NCI-H128 (cell line): ENCODE data around the gene ELFN1.

ENCODE experiments used
- DNase-seq: peaks from one replicate; lab custom pipeline; 2025; ENCODE audit not compliant: unreplicated experiment; lab: John Stamatoyannopoulos, UW

The ELFN1 gene

DNA sequence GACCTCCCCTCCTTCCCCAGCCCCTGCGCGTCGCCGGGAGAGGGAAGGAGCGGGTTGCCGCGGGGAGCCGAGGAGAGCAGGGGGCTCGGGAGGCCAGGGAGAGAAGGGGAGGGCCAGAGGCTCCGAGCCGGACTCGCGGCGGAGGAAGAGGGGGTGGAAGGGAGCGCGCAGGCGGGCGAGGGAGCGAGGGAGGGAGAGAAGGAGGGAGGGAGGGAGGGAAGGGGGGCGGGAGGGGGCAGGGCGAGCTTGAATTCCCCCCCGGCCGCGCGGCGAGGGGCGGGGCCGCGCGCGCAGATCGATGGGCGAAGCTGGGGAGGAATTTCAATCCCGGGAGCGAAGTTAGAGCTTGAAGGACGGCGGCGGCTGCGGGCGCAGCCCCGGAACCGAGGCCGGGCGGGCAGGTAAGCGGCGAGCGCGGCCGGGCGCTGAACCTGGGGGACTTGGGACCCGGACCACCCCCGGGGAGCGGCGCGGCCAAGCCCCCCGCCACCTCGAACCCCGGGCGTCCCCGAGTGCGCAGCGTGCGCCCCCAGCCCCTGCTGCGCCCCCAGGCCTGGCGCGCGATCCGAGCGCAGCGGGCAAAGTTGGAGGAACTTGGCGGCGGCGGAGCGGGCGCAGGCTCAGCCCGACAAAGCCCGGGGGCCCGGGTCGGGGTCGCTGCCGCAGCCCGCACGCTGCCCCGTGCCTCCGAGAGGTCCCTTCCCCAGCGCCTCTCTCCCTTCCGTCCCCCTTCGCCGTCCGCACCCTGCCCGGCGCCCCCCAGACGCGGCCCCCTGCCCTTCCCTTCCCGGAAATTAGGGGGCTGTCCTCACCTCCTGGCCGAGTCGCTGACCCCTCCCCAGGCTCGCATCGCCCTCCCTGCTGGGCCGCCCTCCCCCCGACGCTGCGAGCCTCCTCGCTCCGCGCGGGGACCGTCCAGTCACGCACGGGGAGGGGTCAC lies at the start of gene ELFN1:
Gene ELFN1 (plus strand): TSS at position 324 of the 940 bp plus-strand sequence. CDS start 74,320 bp downstream, outside the sequence.
- peak; percentile 65 for DNase-seq

DNA sequence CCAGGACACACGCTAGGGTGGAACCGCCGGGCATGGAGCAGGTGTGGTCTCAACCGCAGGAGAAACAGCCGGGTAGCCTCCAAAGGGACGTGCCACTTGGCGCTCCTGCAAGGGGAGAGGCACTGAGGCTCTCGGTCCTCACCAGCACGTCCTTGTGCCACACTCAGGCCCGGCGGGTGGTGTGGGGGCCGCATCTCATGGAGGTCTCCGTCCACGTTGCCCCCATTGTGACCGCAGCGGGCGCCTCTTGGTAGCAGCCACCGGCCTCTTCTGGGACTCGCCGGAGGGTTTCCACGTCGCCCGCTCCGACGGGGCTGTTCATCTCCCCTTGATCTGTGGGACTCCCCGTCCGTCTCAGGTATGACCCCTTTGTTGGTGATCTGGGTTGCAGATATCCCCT lies 49.2 kb upstream of the ELFN1 start:
- DNase-seq, result no peak

DNA sequence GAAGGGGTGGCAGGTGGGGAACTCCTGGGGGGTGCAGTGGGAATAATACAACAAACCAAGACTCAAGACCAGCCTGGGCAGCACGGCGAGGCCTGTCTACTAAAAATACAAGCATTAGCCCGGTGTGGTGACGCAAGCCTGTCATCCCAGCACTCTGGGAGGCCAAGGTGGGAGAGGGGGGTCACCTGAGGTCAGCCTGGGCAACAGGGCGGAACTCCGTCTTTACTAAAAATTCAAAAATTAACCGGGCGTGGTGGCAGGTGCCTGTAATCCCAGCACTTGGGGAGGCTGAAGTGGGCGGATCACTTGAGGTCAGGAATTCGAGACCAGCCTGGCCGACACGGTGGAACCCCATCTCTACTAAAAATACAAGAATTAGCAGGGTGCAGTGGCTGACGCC lies 48.4 kb upstream of the ELFN1 start:
- no peak for DNase-seq

DNA sequence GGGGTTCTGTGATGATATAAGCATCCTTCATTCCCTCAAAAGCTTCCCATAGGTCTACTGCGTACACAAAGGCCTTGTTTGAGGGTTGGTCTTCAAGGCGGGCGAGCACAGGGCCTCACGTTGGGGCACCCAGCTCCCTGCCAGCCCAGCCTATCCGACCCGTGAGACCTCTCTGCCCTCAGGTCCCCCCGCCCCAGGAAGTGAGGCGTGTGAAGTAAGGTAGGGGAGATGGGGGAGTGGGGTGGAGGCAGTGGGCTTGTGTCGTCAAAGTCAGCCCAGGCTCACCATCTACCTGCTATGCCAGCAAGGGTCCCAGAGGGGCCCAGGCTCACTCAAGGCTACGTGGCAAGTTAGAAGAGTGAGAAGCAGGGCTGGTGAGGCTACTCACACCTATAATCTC lies 47.6 kb upstream of the ELFN1 start:
- DNase-seq, result no peak

DNA sequence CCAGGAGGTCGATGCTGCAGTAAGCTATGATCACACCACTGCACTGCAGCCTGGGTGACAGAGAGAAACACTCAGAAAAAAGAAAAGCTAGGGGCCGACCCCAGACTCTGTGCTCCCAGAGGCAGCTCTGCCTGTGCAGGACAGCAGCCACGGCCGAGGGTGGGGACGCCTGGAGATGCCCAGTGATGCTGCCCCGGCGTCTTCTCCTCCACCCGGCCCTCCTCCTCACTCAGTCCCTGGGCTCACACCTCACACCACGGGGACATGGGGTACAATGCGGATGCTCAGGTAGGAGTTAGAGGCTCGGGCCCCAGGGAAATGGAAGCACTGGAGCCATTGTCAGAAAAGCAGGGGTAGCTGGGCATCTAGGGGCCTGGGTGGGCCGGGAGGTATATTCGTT lies 46.3 kb upstream of the ELFN1 start:
- no peak for DNase-seq

DNA sequence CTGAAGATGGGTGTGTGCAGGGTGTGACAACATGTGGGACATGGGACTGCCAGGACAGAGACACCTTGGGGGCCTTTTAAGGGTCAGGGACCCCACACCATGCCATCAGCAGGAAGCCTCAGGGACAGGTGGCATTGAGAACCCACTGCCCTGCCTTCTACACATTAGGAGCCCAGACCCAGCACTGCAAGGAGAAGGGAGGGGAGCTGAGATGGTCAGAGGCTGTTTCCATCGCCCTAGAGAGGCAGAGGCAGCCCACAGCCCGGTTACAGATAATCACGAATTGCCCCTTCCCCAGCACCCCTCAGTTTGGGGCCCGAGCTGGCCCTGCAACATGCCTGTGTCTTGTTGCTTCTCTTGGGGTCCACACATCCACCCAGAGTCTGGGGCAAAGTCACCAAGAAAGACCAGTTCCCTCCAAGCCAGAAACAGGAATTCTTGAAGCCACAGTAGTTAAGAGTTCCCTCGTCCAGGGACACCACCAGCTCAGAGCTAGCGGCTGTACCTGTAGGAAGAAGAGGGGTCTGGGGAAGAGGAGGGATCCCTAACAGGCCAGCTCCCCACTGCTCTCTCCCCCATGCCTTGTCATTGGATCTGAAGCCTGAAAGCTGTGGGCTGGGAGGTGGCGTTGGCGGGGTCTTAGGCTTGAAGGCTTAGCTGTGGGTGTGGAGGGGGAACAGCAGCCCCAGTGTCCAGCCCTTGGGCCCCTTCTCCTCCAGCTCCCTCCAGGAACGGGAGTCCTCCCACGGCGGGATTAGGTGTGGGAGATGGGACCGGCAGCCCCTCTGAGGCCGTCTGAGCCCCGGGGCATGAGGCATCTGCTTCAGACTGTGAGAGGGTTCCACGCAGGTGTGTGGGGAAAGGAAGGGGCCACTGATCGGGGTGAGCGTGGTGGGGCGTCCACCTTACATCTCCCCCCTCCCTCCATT lies 44.8 kb upstream of the ELFN1 start:
- DNase-seq, result no peak

DNA sequence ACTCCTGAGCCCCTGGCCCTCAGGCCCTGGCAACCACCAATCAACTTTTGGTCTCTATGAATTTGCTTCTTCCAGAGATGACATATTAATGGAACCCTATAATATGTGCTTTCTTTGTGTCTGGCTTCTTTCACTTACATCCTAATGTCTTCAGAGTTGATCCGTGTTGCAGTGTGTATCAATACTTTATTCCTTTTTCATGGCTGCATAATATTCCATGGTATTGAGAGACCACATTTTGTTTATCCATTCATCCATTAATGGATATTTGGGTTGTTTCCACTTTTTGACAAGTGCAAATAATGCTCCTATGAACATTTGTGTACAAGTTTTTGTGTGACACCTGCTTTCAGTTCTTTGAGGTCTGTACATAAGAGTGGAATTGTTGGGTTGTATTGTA lies 43.3 kb upstream of the ELFN1 start:
- DNase-seq, result no peak

DNA sequence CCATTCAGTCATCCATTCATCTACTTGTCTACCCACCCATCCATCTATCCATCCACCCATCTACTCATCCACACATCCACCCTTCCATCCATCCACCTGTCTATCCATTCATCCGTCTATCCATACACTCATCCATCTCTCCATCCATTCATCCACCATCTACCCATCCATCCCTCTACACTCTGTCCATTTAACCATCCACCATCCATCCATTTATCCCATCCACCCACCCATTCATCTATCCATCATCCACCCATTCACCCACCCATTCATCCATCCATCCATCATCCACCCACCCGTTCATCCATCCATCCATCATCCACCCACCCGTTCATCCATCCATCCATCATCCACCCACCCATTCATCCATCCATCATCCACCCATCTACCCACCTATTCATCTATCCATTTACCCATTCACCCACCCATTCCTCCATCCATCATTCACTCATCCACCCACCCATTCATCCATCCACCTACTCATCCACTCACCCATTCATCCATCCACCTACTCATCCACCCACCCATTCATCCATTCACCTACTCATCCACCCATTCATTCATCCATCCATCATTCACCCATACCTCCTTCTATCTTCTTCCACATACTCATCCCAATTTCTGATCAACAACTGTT lies 39.3 kb upstream of the ELFN1 start:
- no peak for DNase-seq

DNA sequence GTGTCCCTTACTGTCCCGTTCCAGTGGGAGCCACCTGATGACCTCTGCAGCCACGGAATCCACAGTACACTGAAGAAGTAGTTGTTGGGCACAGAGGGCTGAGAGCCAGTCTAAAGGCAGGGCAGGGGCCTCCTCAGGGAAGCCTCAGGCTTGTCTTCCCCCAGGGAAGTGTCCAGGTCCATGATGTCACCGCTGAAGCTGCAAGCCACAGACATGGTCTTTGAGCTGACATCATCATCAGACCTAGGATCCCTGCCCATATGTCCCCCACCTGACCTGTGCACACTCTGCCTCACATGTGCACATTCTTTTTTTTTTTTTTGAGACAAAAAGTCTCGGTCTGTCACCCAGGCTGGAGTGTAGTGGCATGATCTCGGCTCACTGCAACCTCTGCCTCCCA lies 38.4 kb upstream of the ELFN1 start:
- DNase-seq, result no peak

DNA sequence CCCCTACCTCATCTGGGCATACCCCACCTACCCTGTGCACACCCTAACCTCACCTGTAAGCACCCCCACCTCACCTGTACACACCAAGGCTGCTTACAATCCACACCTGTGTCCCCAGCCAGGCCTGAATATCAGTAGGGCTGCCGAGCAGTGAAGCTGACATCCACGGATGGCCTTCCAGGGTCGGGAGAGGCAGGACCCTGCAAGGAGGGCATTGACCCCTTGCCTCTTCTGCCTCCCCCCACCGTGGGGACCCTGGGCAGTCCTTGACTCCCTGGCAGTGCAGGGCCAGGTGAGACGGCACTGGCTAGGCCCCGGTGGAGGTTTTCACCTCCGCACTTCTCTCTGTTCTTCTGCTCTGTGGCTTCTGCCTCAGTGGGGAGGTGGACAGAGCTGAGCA lies 37.6 kb upstream of the ELFN1 start:
- DNase-seq, result no peak

DNA sequence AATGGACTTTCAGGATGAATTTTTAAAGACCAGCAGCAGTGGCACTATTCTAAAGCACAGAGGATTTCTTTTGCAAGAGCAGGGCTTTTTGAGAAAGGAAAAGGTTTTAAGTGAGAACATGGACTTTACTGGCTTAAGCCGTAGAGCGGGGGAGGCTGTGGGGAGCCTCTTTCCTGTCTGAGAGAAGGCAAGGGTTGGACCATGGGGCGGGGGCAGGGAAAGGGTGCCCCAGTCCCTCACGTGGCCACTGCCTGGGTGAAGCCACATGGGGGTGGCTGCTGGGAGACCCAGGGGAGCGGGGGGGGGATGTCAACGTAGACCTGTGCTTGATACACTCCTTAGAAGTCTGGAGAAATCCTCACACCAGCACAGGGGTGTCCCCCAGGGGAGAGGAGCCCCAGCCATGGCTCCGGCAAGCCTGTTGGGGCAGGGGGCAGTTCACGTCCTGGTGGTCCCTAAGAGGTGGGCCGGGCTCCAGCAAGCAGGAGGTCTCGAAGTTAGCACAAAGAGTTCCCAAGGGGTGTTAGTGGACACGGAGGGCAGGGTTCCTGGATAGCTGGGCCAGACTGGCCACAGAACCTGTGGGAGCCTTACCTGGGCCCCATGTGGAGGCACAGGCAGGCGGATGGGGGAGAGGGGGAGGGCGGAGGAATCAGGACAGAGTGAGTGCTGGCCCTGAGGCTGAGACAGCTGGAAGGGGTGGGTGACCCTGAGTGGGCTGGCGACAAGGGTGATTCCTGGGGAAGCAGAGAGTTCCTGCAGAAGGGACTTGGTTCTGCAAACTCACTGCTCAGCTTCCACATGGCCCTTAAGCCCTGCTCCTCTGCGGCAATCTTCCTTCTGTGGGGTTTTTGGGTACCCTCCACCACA lies 36.9 kb upstream of the ELFN1 start:
- no peak for DNase-seq

DNA sequence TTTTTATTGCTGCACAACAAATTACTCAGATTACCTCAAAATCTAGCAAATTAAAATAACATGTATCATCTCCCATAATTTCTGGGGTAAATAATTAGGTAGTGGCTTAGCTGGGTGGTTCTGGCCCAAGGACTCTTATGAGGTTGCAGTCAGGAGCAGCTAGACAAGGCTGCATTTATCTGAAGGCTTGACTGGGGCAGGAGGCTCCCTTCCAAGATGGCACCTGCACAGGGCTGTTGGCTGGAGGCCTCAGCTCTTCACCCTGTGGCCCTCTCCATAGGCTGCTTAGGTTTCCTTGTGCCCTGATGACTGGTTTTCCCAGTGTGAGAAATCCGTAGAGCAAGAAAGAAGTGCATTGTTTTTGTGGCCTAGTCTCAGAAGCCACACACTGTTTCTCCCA lies 34.7 kb upstream of the ELFN1 start:
- DNase-seq, result no peak

DNA sequence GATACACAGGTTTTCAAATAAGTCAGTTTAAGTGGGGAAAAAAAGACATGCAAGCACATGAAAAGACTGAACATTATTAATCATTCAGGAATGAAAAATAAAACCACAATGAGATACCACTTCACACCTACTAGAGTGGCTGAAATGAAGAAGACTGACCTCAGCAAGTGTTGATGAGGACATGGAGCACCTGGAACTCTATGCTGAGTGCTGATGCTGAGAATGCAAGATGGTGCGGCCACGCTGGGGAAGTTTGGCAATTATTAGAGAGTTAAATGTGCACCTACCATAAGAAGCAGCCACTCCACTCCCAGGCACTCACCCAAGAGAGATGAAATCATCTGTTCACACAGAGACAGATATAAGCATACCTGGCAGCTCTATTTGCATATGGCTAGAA lies 32.9 kb upstream of the ELFN1 start:
- DNase-seq, result no peak

DNA sequence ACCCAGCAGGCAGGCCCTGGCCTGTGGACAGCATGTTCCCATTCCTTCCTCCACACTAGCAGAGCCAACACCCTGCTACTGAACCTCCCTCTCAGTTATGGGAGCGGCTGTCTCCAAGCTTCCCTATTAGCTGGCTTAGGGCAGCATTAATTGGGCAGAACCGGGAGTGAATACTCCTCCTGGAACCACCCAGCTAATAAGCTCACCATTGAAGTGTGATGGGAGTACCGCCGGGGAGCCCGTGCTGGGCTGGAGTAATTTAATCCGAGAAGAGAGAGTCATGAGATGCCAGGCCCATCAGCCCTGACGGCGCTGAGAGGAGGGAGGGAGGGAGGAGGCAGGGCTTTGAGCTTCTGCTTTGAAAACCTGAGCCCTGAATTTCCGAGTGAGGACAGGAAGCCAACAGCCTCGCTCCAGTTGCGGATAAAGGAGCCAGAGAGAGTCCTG lies 31.8 kb upstream of the ELFN1 start:
- DNase-seq, result peak; percentile 66

DNA sequence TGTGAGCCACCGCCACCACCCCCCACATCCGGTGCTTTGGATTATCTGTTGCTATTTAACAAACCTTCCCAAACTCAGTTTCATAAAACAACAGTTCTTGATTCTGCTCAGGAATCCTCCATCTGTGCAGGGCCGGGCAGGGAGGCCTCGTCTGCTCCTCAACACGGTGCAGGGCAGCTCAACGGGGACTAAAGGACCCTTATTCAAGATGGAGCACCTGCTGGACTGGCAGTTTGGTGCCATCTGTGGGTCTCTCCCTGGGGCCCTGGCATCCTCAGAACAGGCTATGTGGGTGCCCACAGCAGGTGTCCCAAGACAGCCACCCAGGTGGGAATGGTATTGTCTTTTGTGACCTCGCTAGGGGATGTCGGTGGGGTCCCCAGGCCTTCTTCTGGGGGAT lies 31.0 kb upstream of the ELFN1 start:
- no peak for DNase-seq

DNA sequence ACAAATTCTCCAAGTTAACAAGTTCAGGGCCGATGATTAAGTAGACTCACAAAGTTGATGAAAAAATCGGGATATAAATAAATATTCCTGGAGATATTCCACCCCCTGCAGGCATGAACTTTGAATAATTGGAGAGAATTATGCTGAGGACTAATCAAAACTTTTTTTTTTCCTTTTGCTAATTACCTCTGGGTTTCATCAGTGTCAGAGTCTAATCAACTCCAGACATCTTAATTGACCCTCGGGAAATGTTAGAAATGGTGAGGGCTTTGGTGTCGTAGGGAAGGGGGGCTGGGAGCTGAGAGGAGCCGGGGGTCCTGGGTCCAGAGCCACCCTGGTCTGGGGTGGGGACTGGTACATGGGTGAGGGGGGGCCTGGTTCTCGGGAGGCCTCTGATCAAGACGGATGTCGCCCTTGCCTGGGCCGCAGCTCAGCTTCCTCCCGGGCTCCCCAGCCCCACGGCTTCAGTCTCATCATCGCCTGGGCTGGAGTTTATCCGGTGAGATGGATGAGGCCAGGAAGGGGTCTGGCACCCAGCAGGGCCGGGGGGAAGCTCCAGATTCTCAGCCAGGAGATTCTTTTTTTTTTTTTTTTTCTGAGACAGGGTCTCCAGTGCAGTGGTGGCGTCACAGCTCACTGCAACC lies 30.4 kb upstream of the ELFN1 start:
- no peak for DNase-seq

DNA sequence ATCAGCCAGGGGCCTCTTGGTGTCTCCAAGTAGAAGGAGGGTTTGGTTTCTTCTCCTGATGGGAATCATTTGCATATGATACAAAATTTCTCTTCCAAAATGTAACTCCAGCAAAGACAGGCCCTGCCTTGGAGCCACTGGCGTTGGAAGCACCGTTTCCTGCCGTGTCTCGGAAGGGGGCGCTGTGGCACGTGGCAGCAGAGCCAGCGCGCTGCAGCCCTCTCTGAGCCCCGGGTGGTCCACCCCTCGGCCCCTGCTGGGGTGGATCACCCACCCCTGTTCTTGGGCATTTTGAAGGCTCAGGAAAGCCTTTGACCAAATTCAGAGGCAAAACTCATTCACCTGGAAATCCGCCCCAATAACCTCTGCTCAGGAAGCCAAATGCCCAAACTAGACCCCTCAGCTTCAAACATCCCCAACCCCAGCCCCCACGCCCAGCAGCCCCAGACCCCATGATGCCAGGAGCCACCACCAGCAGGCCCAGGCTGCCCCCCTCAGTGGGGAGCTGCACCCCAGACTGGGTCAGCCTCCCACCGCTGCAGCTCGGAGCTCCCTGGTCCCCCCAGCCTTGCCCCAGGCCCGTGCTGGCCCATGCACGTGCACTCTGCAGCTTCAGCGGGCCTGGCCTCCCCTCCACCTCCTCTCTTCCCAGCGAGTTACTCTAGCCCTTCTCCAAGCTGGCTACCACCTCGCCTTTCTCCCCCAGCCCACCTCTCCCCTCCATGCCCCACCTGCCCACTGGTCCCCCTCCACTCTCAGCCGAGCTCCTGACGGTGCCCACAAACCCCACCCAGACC lies 29.5 kb upstream of the ELFN1 start:
- DNase-seq, result no peak

DNA sequence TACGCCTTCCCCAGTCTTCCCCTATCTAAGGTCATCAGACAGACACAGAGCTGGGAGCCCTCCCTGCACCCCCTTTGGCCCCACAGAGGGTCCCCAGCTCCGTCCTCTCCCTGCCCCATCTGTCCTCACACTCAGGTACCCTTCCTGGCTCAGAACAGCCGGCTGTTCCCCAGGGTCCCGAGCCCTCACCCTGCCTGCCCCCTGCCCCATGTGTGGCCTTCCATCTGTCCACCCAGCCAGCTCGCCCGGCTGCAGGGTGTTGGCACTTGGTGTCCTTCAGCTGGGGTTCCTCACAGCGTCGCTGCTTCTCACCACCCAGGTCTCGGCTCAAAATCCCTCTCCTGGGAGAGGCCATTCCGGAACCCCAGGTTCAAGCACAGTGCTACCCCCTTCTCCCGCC lies 28.9 kb upstream of the ELFN1 start:
- no peak for DNase-seq

DNA sequence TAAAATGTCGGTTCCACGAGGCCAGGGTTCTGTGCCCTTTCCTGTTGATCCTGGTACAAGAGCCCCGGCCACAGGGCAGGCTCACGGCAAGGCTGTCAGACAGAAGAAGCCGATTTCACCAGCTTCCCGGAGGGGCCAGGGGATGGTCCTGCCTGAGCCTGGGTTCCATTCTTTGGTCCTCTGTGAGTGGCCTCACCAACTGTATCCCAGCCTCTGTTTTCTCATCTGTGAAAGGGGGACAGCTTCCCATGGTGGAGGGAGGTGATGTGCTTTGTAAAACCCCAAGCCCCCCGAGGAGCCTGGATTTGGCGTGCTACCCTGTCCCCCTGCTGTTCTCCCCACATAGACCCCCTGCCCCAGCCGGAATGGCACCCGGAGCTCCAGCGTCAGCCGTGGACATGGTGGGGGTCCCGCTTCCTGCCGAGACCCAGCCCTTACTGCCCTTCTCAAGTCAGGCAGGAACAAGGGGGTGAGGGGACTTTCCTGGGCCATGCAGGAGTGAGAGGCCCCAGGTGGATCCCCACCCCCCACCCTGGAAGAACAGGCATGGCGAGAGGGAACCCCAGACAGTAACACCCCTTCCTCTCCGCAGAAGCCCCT lies 28.3 kb upstream of the ELFN1 start:
- DNase-seq, result no peak
